GM12872 (cell line): ENCODE results near the gene RAE1.
A peak's percentile ranks its signal among the peaks of the same experiment; 100 is the strongest.

Experiments used
- CTCF ChIP-seq: IDR thresholded peaks from 3 replicates; pipeline ENCODE4 v1.5.1; 2011; ENCODE audit warnings: low read depth, mild to moderate bottlenecking, low read length, moderate library complexity; ENCODE audit not compliant: insufficient read depth

RAE1 gene

DNA sequence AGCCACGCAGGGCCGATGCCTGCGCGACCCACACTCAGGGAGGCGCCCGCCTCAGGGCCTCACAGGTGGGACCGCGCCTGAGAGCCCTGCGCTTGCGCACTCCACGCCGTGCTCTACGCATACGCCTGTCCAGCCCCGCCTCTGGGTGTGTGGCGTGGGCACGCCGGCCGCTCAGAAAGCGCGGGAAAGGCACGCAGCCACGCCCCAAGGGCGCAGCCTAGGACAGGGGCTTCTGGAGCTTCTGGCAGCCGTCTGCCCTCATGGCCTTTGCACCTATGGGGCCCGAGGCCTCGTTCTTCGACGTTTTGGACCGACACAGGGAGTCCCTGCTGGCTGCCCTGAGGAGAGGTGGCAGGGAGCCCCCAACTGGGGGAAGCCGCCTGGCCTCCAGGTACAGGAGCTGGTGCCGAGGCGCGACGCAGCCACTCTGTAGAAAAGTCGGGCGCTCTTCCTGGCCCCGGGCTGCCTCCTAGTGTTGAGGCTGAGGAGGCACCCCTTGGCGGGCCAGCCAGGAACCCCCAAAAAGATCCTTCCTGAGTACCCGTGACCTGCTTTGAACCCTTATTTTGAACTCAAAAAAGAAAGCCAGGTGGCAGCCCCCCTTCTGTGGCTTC is 21.3 kb upstream of the RAE1 start, which contains the start of gene SPO11:
TSS of gene SPO11 (plus strand) at position 196 of the 614 bp plus-strand sequence. CDS start at position 261, 65 bp downstream.
- peak; percentile 39; the same call in 2 of the 3 replicates for TF ChIP-seq CTCF

- TF ChIP-seq CTCF = no peak
Observed at GRCh38 chr20:57330998-57331397, 20.1 kb upstream of the RAE1 start.

DNA sequence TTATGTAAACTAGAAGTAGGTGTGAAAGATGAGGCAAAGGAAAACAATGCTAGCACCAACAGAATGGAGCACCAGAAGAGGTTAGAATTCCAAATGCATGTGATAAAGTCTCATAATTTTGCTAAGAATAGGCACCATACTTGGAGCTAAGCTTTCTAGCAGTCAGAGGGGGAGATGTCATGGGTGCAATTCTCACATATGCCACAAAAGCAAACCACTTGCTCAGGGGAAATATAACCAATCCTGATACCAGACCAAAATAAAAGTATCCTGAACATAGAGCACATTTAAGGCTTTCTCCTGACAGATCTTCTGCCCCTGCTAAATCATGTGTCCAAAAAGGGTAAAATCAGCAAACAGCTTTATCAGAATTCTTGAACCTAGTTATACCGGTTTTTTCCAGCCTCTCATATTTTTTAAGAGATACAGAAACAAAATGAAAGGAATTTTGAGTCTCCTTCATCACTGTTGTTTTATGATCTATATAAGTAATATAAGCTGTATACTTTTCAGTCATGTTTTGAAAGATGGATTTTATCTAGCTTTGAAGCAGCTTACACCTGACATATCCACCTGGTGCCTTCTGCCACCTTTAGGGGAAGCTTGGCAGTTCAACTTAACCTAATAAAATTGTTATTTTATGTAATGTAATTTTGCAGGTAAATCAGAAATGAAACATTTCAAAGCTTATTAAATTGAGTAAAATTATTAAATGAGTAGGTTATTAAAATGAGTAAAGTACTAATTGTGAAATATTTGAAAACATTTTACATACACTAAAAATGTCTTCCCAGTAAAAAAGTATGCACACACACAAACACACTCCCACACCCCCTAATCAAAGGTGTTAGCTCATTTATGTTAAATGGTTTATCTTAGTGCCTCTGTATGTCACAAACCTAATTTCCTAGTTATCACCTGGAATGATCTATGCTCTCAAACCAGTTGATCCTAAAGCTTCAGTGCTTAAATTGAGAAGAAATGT is 18.7 kb upstream of the RAE1 start:
- TF ChIP-seq CTCF = peak; percentile 2; the same call in 1 of the 3 replicates

DNA sequence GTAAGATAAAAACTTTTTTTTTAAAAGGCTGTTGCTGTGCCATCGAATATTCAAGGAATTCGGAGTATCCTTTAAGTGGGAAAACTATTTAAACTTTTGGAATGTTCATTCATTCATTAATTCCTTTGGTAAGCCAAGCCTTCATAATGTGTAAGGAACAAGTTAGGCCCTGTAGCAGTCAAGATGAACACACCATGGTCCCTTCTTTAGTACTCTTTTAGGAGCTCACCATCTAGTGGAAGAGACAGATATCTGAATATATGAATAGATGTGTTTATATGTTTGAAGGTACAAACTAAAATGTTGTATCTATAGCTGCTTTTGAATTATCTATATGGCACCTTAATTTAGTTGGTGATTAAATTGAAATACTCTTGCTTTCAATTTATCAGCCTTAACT is 15.7 kb upstream of the RAE1 start:
- no peak for TF ChIP-seq CTCF

DNA sequence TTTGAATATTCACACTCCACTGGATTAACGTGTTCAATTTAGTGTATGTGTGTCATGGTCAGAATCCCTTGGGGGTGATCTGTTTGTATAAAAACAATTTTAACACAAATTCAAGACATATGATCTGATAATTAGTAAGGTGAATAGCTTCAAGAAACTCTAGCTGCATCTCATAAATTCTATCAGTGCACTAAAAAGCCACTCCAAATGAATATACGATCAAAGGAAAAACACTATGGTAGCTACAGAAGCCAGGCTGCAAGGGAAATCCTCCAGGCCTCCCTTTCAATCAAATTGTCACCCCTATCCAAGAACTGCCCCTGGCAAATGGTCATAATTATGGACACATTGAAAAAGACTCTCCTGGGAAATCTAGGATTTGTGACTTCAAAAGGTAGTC is 9.4 kb upstream of the RAE1 start:
- no peak for TF ChIP-seq CTCF

DNA sequence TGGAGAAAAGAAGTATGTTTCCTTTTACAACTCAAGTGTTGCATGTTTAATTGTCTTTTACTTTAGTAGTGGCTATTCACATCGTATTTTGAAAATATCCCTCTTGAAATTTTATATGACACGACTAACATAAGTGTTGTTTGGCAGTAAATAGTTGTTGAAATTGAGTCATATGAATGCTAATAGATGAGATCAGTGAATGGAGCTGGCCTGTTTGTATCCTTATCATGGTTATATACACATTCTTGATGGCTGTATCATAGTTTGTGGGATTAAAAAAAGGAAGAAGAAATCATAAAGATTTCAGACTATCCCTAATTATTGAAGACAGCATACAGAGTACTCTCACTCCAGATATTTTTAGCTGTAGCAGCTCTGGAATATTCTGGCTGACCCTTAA is 8.2 kb upstream of the RAE1 start:
- TF ChIP-seq CTCF = no peak

- peak; percentile 71 for TF ChIP-seq CTCF
Observed at GRCh38 chr20:57346477-57346876, 4.6 kb upstream of the RAE1 start.
